ENCODE data around the gene UBE2O. TPM values are rescaled to one million over a fixed set of nuclear protein-coding genes. Genes with fewer than 3 reads are reported as not detected.
A peak's percentile ranks its signal among the peaks of the same experiment; 100 is the strongest.

UBE2O gene
- polyA plus RNA-seq, 1 of the 3 experiments (the other 2 are of a cell fraction) = 25.4 TPM

DNA sequence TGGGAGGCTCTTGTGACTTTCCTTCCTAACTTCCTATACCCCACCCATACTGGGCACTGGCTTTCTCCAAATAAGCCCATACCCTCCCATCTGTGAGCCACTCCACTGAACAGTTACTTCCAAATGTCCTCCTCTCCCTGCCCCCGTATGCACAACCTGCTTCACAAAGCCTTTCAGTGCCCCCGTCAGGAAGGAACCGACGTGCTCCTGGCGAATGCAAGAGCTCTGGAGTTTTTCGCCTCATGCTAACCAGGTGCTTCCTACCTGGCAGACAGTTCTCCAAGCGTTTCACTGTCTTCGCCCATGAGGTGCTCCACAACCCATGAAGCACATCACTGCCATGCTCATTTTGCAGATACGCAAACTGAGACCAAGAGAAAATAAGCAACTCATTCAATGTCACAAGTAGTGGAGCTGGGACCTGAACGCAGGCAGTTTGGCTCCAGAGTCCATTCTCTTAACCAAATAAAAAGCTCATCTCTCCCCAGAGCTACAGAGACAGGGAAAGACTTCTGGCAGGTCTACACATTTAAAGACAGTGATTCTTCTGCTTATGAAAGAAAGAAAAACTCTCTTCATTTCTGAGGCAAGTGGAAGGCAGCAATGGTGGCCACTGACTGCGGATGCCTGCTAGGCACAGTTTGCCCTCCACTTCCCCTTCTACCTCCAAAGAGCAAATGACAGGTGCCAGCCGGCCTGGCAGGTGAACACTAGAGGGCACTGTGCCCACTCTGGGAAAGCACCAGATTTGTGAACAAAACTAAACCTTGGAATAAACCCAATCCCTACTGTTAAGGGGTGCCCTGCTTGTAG lies 44.7 kb downstream of the UBE2O start (continued):
- TF ChIP-seq SIN3A (IDR thresholded peaks at IDR 0.05; ENCODE audit: borderline replicate concordance, low read depth, low read length) = 0 out of 2 replicates have a peak, but pooled peaks have one; percentile 17
- TF ChIP-seq FOXJ3 (CRISPR knock-in tag; IDR thresholded peaks at IDR 0.05) = no peak
- TF ChIP-seq RCOR1 (IDR thresholded peaks at IDR 0.05; ENCODE audit: low read length) = peak; percentile 38; the same call in 1 of the 2 replicates
- TF ChIP-seq EP300 (IDR thresholded peaks at IDR 0.05; ENCODE audit: borderline replicate concordance in 1 of 2, low read depth in 1 of 2, low read length in 1 of 2) = no peak
- TF ChIP-seq SMC3 (IDR thresholded peaks at IDR 0.05; ENCODE audit: low read depth, low read length) = peak; percentile 87

DNA sequence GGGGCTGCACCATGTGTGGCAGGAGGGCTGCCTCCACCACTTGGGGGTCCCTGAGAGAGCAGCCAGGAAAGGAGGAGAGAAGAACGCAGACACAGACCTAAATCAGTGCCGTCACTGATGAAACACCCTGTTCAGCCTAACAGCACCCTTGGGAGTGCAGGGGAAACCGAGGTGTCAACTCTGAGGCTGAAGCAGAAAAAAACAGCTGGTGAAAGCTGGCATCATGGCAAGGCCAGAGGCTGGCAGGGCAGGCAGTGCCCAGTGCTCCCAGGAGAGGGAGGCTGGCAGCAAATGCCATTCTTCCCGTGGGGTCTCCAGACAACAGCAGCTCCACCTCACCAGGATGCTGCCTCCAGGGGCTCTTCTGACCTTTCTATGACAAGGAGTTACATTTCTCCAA lies 45.4 kb downstream of the UBE2O start:
- WGBS (ENCODE audit: low lambda C conversion rate) = 90% methylated on average over 4 of the region's 4 CpGs
- H3K36me3 ChIP-seq (replicated peaks in 1 of 2; ENCODE audit: control insufficient read depth in 1 of 2, insufficient read depth in 2 of 2, low read length in 1 of 2) = peaks cover 19 to 22% of the 10 kb centered on the region in 2 experiments
- H3K27me3 ChIP-seq (ENCODE audit: insufficient read depth) = no peaks in the 10 kb centered on the region
- peaks cover 15% of the 10 kb centered on the region; the same call in 1 of the 2 replicates for H3K79me2 ChIP-seq (ENCODE audit: insufficient read depth)
- peaks cover 51% of the 10 kb centered on the region for H4K20me1 ChIP-seq (ENCODE audit: insufficient read depth)
- no peak overlapping the region for H3K9ac ChIP-seq
- ChIA-PET POLR2A (no interaction called here), CTCF (interaction anchor here (0.8 to 14.7 kb wide), 30 partner anchors 10 to 234 kb away, joined by 3 to 242 read pairs (median 8); partner anchors contain the start of genes AANAT, PRPSAP1, RHBDF2 and SPHK1)
- no peak overlapping the region for H3K4me2 ChIP-seq
- peaks cover 0 to 16% of the 10 kb centered on the region in 2 experiments; a peak in 2 of 4 replicates for H3K4me1 ChIP-seq (ENCODE audit: control insufficient read depth in 1 of 2, insufficient read depth in 2 of 2, low read depth in 1 of 2, low read length in 1 of 2)
- no peaks in the 10 kb centered on the region for H3F3A ChIP-seq (replicated peaks; ENCODE audit: insufficient read depth)
- H2AFZ ChIP-seq (ENCODE audit: low read depth) = no peak overlapping the region
- DNase-seq = no peak
- H3K4me3 ChIP-seq (ENCODE audit: low read depth in 2 of 2, low read length in 1 of 2) = no peak overlapping the region
- no peak overlapping the region for H3K27ac ChIP-seq (ENCODE audit: low read depth in 2 of 2, low read length in 1 of 2)
- H3K9me2 ChIP-seq = no peaks in the 10 kb centered on the region
- H3K9me3 ChIP-seq = no peaks in the 10 kb centered on the region
- no peak for TF ChIP-seq GATA2 (CRISPR knock-in tag; IDR thresholded peaks at IDR 0.05)
- TF ChIP-seq, protein P1, sequence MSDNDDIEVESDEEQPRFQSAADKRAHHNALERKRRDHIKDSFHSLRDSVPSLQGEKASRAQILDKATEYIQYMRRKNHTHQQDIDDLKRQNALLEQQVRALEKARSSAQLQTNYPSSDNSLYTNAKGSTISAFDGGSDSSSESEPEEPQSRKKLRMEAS (IDR thresholded peaks at IDR 0.05; ENCODE audit: low read depth) = no peak
- TF ChIP-seq POLR2AphosphoS5 (IDR thresholded peaks at IDR 0.05; ENCODE audit: low read depth, low read length) = no peak
- TF ChIP-seq ELF1 (IDR thresholded peaks at IDR 0.05) = no peak
- no peak for TF ChIP-seq TCF12 (IDR thresholded peaks at IDR 0.05)
- TF ChIP-seq, protein P2, sequence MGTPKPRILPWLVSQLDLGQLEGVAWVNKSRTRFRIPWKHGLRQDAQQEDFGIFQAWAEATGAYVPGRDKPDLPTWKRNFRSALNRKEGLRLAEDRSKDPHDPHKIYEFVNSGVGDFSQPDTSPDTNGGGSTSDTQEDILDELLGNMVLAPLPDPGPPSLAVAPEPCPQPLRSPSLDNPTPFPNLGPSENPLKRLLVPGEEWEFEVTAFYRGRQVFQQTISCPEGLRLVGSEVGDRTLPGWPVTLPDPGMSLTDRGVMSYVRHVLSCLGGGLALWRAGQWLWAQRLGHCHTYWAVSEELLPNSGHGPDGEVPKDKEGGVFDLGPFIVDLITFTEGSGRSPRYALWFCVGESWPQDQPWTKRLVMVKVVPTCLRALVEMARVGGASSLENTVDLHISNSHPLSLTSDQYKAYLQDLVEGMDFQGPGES (IDR thresholded peaks at IDR 0.05; ENCODE audit: low read depth, low read length) = no peak
- TF ChIP-seq TEAD4 (IDR thresholded peaks at IDR 0.05; ENCODE audit: borderline replicate concordance, insufficient read depth) = no peak
- no peak for TF ChIP-seq SIN3A (IDR thresholded peaks at IDR 0.05; ENCODE audit: borderline replicate concordance, low read depth, low read length)
- TF ChIP-seq, protein P3, sequence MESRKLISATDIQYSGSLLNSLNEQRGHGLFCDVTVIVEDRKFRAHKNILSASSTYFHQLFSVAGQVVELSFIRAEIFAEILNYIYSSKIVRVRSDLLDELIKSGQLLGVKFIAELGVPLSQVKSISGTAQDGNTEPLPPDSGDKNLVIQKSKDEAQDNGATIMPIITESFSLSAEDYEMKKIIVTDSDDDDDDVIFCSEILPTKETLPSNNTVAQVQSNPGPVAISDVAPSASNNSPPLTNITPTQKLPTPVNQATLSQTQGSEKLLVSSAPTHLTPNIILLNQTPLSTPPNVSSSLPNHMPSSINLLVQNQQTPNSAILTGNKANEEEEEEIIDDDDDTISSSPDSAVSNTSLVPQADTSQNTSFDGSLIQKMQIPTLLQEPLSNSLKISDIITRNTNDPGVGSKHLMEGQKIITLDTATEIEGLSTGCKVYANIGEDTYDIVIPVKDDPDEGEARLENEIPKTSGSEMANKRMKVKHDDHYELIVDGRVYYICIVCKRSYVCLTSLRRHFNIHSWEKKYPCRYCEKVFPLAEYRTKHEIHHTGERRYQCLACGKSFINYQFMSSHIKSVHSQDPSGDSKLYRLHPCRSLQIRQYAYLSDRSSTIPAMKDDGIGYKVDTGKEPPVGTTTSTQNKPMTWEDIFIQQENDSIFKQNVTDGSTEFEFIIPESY (IDR thresholded peaks at IDR 0.05; ENCODE audit: borderline replicate concordance, low read depth) = no peak
- TF ChIP-seq, protein P4, sequence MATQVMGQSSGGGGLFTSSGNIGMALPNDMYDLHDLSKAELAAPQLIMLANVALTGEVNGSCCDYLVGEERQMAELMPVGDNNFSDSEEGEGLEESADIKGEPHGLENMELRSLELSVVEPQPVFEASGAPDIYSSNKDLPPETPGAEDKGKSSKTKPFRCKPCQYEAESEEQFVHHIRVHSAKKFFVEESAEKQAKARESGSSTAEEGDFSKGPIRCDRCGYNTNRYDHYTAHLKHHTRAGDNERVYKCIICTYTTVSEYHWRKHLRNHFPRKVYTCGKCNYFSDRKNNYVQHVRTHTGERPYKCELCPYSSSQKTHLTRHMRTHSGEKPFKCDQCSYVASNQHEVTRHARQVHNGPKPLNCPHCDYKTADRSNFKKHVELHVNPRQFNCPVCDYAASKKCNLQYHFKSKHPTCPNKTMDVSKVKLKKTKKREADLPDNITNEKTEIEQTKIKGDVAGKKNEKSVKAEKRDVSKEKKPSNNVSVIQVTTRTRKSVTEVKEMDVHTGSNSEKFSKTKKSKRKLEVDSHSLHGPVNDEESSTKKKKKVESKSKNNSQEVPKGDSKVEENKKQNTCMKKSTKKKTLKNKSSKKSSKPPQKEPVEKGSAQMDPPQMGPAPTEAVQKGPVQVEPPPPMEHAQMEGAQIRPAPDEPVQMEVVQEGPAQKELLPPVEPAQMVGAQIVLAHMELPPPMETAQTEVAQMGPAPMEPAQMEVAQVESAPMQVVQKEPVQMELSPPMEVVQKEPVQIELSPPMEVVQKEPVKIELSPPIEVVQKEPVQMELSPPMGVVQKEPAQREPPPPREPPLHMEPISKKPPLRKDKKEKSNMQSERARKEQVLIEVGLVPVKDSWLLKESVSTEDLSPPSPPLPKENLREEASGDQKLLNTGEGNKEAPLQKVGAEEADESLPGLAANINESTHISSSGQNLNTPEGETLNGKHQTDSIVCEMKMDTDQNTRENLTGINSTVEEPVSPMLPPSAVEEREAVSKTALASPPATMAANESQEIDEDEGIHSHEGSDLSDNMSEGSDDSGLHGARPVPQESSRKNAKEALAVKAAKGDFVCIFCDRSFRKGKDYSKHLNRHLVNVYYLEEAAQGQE (IDR thresholded peaks at IDR 0.05; ENCODE audit: low read depth, low read length) = no peak
- no peak for TF ChIP-seq TAF1 (IDR thresholded peaks at IDR 0.05; ENCODE audit: borderline replicate concordance, low read depth, low read length)
- no peak for TF ChIP-seq JUND (IDR thresholded peaks at IDR 0.05)
- no peak for TF ChIP-seq FOXM1 (IDR thresholded peaks at IDR 0.05; ENCODE audit: low read depth)
- no peak for TF ChIP-seq GABPA (IDR thresholded peaks at IDR 0.05; ENCODE audit: low read depth)
- TF ChIP-seq, protein P5, sequence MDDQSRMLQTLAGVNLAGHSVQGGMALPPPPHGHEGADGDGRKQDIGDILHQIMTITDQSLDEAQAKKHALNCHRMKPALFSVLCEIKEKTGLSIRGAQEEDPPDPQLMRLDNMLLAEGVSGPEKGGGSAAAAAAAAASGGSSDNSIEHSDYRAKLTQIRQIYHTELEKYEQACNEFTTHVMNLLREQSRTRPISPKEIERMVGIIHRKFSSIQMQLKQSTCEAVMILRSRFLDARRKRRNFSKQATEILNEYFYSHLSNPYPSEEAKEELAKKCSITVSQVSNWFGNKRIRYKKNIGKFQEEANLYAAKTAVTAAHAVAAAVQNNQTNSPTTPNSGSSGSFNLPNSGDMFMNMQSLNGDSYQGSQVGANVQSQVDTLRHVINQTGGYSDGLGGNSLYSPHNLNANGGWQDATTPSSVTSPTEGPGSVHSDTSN (IDR thresholded peaks at IDR 0.05) = no peak
- TF ChIP-seq MEF2A (IDR thresholded peaks at IDR 0.05; ENCODE audit: borderline replicate concordance, low read depth) = no peak
- TF ChIP-seq NRF1 (IDR thresholded peaks at IDR 0.05; ENCODE audit: low read depth, low read length) = no peak
- TF ChIP-seq FOSL2 (IDR thresholded peaks at IDR 0.05; ENCODE audit: borderline replicate concordance, low read depth) = no peak
- TF ChIP-seq, protein P6, sequence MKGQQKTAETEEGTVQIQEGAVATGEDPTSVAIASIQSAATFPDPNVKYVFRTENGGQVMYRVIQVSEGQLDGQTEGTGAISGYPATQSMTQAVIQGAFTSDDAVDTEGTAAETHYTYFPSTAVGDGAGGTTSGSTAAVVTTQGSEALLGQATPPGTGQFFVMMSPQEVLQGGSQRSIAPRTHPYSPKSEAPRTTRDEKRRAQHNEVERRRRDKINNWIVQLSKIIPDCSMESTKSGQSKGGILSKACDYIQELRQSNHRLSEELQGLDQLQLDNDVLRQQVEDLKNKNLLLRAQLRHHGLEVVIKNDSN (IDR thresholded peaks at IDR 0.05; ENCODE audit: borderline replicate concordance, low read depth) = no peak

Measured in SK-N-SH (cell line).